Heart left ventricle (tissue), 16 donors: Measurements from ENCODE around the gene EDRF1. TPM values are rescaled to one million over a fixed set of nuclear protein-coding genes. Genes with fewer than 3 reads are reported as not detected.

Experiments
- ATAC-seq, 4 donors: fragments of 200-7000 bp; cut with Tn5 transposase; one replicate each; pipeline ENCODE4 v1.9.1; 2020 to 2022; ENCODE audit warnings: moderate library complexity in 4 of 4, mild to moderate bottlenecking in 3 of 4, moderate number of reproducible peaks in 1 of 4
- DNase-seq, 5 donors: peaks; one replicate each; pipeline ENCODE4 v3.0.0-alpha.2; 2020
- H3K27ac ChIP-seq, 12 donors: fragments of 200-600 bp; sonication (generic) in 4 of 12; one replicate each; pipeline versions ENCODE4 v1.5.0 to v1.8.0; 2016 to 2022; ENCODE audit warnings: mild to moderate bottlenecking in 2 of 12
- H3K27me3 ChIP-seq, 9 donors: fragments of 200-600 bp; sonication (generic) in 2 of 9; one replicate each; pipeline versions ENCODE4 v1.5.1 to v1.8.0; 2016 to 2022; ENCODE audit warnings: mild to moderate bottlenecking in 3 of 9
- H3K36me3 ChIP-seq, 9 donors: fragments of 200-600 bp; sonication (generic) in 2 of 9; one replicate each; pipeline versions ENCODE4 v1.5.0 to v1.8.0; 2018 to 2022; ENCODE audit warnings: mild to moderate bottlenecking in 2 of 9
- H3K4me1 ChIP-seq, 12 donors: fragments of 200-600 bp; sonication (generic) in 4 of 12; one replicate each; pipeline versions ENCODE4 v1.5.0 to v1.8.0; 2016 to 2022; ENCODE audit warnings: mild to moderate bottlenecking in 3 of 12
- H3K4me3 ChIP-seq, 12 donors: fragments of 200-600 bp; sonication (generic) in 4 of 12; one replicate each; pipeline versions ENCODE4 v1.5.0 to v1.8.0; 2017 to 2022; ENCODE audit warnings: mild to moderate bottlenecking in 9 of 12, moderate library complexity in 4 of 12
- H3K9me3 ChIP-seq, 12 donors: fragments of 200-600 bp; sonication (generic) in 4 of 12; one replicate each; pipeline versions ENCODE4 v1.5.0 to v1.8.0; 2016 to 2022; ENCODE audit warnings: mild to moderate bottlenecking in 1 of 12
- CTCF ChIP-seq, 12 donors: fragments of 200-600 bp; sonication (generic) in 4 of 12; IDR thresholded peaks; one replicate each; pipeline versions ENCODE4 v1.5.0 to v1.8.0; 2018 to 2022; ENCODE audit warnings: antibody characterized with exemption in 12 of 12, mild to moderate bottlenecking in 5 of 12
- POLR2A ChIP-seq, 2 donors: fragments of 450-650 bp; IDR thresholded peaks; one replicate each; pipeline ENCODE4 v1.6.1; 2017; ENCODE audit warnings: antibody characterized with exemption in 2 of 2, mild to moderate bottlenecking in 2 of 2, moderate library complexity in 2 of 2
- WGBS, 4 donors: extraction: QIAGEN DNeasy Blood & Tissue Kit in 2 of 4; methylation state at CpG; one replicate each; pipeline versions ENCODE4 v1.1.5 to v1.1.7; 2013 to 2018; 5-methylcytosine and 5-hydroxymethylcytosine counted together
- intact Hi-C, 10 donors: fragments of 100-400 bp; cut with DNase I; formaldehyde crosslinking; loops; one replicate each; pipeline versions ENCODE4 v1.11.1 to v1.14.2; 2022
- polyA plus RNA-seq, 2 donors: library from polyadenylated mRNA; stranded (reverse); fragments of 200-250 nt; gene quantifications; one replicate each; pipeline ENCODE4 v1.2.3, GENCODE V29; 2013
- total RNA-seq, 9 donors: library from RNA; depleted of rRNA in 2 of 9; stranded (reverse); fragments of >200 nt in 2 of 9; fragmentation: NEBNext Ultra II Directional in 3 of 9; extraction: Animal tissue kit (Norgen Biotek cat#: 25700) in 3 of 9; gene quantifications; one replicate each; pipeline versions ENCODE4 v1.1.0 to v1.2.4, GENCODE V29; 2016 to 2023
- donor health status: ischemic (EF 13 %, LVEDD 7.1; RV severe dilation, severe dysfunction).
- donor health status: healthy with polysubstance abuse.
- donor health status: DM: no; HTN: yes; CAD: no.
- donor health status: DM: no; HTN: no; CAD: no.
- donor health status: ischemic (EF 25% LVEDD 6.9; RV normal size, moderate dysfunction).
- donor health status: ischemic (EF 25% LVEDD 5.7; RV mildly dilated, moderate dysfunction).
- donor health status: healthy.
- donor health status: DM: yes; HTN: yes; CAD: no.
- donor health status: ischemic (EF 35%, LVEDD 5.7; RV mildly dilated, moderate dysfunction).
- donor health status: nonischemic (EF 11% LVEDD 7.7; RV severe dilation, severe dysfunction).
- donor health status: DM: yes; HTN: yes; CAD: no.
- donor health status: PGD.
- donor health status: ischemic (EF 29% LVEDD 5.4; RV normal size, mild dysfunction).
- donor health status: nonischemic (EF 23%, LVEDD 6.1; RV moderate dilation, normal function).

Gene EDRF1
- total and polyA plus RNA-seq, 11 donors: 6.9 to 13.9 (median 9.8) TPM

GRCh38 chr10:125757742-125758141, 38.2 kb downstream of the EDRF1 start:
- peaks cover 0 to 100% (median 97%) of the 10 kb centered on the region in 9 donors for H3K36me3 ChIP-seq
- intact Hi-C loops: no loop called here
- DNase-seq: no peak
- H3K27ac ChIP-seq: no peak overlapping the region
- no peak overlapping the region for H3K4me3 ChIP-seq
- WGBS, 4 donors: 82 to 88% (median 87%) methylated on average over 4 of the region's 4 CpGs
- no peaks in the 10 kb centered on the region for H3K9me3 ChIP-seq
- no peaks in the 10 kb centered on the region for H3K4me1 ChIP-seq
- no peak for TF ChIP-seq POLR2A (IDR thresholded peaks at IDR 0.05)
- no peak for TF ChIP-seq CTCF (IDR thresholded peaks at IDR 0.05)
- no peak for ATAC-seq
- H3K27me3 ChIP-seq: no peaks in the 10 kb centered on the region

GRCh38 chr10:125761961-125762360, 42.5 kb downstream of the EDRF1 start:
- ATAC-seq: no peak

GRCh38 chr10:125762692-125763648, 43.5 kb downstream of the EDRF1 start:
- 91 to 93% (median 92%) methylated on average over 24 of the region's 24 CpGs for WGBS, 4 donors
- Histone ChIP-seq H3K4me3 (no peak overlapping the region), H3K36me3 (peaks cover 0 to 92% (median 78%) of the 10 kb centered on the region in 9 donors), H3K27ac (no peak overlapping the region), H3K27me3 (no peaks in the 10 kb centered on the region), H3K4me1 (peaks cover 0 to 9% (median 0%) of the 10 kb centered on the region in 12 donors), H3K9me3 (no peaks in the 10 kb centered on the region)
- no peak for TF ChIP-seq POLR2A (IDR thresholded peaks at IDR 0.05)
- TF ChIP-seq CTCF (IDR thresholded peaks at IDR 0.05): no peak
- no peak for ATAC-seq
- DNase-seq: no peak
- intact Hi-C loops: no loop called here

More at GRCh38 chr10:125761961-125762360, 42.5 kb downstream of the EDRF1 start:
- Histone ChIP-seq H3K27ac (no peak overlapping the region), H3K4me3 (no peak overlapping the region), H3K27me3 (no peaks in the 10 kb centered on the region), H3K36me3 (peaks cover 0 to 99% (median 88%) of the 10 kb centered on the region in 9 donors), H3K9me3 (no peaks in the 10 kb centered on the region), H3K4me1 (peaks cover 0 to 4% (median 0%) of the 10 kb centered on the region in 12 donors)
- DNase-seq: no peak
- TF ChIP-seq POLR2A (IDR thresholded peaks at IDR 0.05) (no peak), CTCF (IDR thresholded peaks at IDR 0.05) (no peak)
- intact Hi-C loops: no loop called here
- WGBS, 4 donors: 35 to 79% (median 58%) methylated on average over 1 of the region's 1 CpG

GRCh38 chr10:125765835-125766234, 46.3 kb downstream of the EDRF1 start:
- intact Hi-C loops: no loop called here
- Histone ChIP-seq H3K4me1 (peaks cover 0 to 22% (median 3%) of the 10 kb centered on the region in 12 donors), H3K27me3 (no peaks in the 10 kb centered on the region), H3K27ac (no peak overlapping the region), H3K9me3 (no peaks in the 10 kb centered on the region), H3K4me3 (no peak overlapping the region), H3K36me3 (peaks cover 0 to 63% (median 50%) of the 10 kb centered on the region in 9 donors)
- 90 to 94% (median 92%) methylated on average over 2 of the region's 2 CpGs for WGBS, 4 donors
- TF ChIP-seq CTCF (IDR thresholded peaks at IDR 0.05): no peak
- no peak for TF ChIP-seq POLR2A (IDR thresholded peaks at IDR 0.05)
- no peak for DNase-seq
- ATAC-seq: no peak
